ENCODE measurements around the gene VIL1.

Gene VIL1

DNA sequence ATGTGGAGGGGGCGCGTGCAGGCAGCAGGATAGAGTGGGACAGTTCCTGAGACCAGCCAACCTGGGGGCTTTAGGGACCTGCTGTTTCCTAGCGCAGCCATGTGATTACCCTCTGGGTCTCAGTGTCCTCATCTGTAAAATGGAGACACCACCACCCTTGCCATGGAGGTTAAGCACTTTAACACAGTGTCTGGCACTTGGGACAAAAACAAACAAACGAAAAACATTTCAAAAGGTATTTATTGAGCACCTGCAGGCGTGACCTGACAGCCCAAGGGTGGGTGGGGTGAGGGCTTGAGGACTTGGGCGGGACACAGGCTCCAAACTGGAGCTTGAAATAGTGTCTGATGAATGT, 23.9 kb upstream of the VIL1 start:
- no CpG with 5 or more reads among the region's 6 CpGs for WGBS (ENCODE audit: insufficient coverage, insufficient read length)
- H3K27ac ChIP-seq (ENCODE audit: low read length), result no peak overlapping the region
- H3K4me3 ChIP-seq (ENCODE audit: low read length), result no peak overlapping the region

DNA sequence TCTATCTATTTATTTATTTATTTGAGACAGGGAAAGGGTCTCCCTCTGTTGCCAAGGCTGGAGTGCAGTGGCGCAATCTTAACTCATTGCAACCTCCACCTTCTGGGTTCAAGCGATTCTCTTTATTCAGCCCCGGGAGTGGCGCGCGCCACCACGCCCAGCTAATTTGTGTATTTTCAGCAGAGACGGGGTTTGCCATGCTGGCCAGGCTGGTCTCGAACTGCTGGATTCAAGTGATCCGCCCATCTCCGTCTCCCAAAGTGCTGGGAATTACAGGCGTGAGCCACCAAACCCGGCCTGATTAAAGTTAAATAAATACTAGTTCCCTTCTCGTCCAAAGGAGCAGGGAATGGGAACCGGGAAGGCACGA, 23.5 kb upstream of the VIL1 start:
- H3K4me1 ChIP-seq (ENCODE audit: control insufficient read depth, insufficient read depth, low read length), result peaks cover 12% of the 10 kb centered on the region
- no peak for DNase-seq (ENCODE audit: low read depth, low spot score)
- H3K36me3 ChIP-seq (ENCODE audit: control insufficient read depth, insufficient read depth, low read length), result no peaks in the 10 kb centered on the region
- H3K27me3 ChIP-seq (ENCODE audit: control insufficient read depth, insufficient read depth, low read length), result peaks cover 27% of the 10 kb centered on the region
- no peak overlapping the region for H3K27ac ChIP-seq (ENCODE audit: low read length)
- peak overlapping the region; percentile 39; the same call in 1 of the 2 replicates for H3K4me3 ChIP-seq (ENCODE audit: low read length)
- no CpG with 5 or more reads among the region's 16 CpGs for WGBS (ENCODE audit: insufficient coverage, insufficient read length)
- no peaks in the 10 kb centered on the region for H3K9me3 ChIP-seq (ENCODE audit: control insufficient read depth, insufficient read depth, low read length)

More for the DNA sequence above, 23.9 kb upstream of the VIL1 start:
- DNase-seq (ENCODE audit: low read depth, low spot score), result no peak
- H3K9me3 ChIP-seq (ENCODE audit: control insufficient read depth, insufficient read depth, low read length), result no peaks in the 10 kb centered on the region
- peaks cover 27% of the 10 kb centered on the region for H3K27me3 ChIP-seq (ENCODE audit: control insufficient read depth, insufficient read depth, low read length)
- no peaks in the 10 kb centered on the region for H3K36me3 ChIP-seq (ENCODE audit: control insufficient read depth, insufficient read depth, low read length)
- H3K4me1 ChIP-seq (ENCODE audit: control insufficient read depth, insufficient read depth, low read length), result peaks cover 12% of the 10 kb centered on the region

DNA sequence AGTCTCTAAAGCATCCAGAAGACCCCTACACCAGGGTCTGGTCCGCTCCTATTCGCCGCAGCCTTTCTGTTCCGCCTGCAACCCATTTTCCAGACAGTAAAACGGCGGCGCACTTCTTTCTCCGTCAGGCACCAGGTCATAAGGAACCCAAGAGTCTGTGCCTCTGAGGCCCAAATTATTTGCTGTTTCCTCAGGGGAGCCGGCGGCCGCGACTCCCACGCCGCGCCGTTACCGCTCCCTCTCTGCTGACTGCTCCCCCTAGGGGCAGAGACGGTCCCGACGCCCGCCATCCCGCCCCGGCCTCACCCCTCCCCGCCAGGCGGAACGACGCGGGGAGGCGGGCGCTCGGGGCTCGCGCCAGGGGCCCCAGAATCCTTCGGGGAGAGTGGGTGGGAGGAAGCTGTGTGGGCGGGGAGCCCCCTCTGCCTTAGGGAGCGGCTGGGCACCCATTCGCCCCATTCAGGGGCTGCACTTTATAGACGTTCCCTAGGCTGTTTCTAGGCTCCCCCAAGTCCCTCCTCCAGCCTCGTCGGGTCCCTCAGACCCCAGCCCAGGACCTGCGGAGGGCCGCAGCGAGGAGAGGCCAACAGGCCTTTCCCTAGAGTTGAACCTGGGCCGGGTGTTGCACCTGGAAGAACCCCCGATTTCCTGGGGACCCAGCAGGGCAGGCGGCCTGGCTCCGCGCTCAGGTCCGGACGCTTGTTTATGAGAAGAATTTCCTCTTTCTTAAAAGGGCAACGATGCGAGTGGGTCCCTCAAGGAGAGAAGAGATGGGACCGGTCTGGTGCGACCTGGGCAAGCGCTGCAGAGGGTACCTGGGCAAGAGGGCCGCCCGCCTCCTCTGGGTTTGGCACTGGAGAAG, 22.9 kb upstream of the VIL1 start:
- DNase-seq (ENCODE audit: low read depth, low spot score), result no peak
- Histone ChIP-seq H3K36me3 (ENCODE audit: control insufficient read depth, insufficient read depth, low read length) (no peaks in the 10 kb centered on the region), H3K27ac (ENCODE audit: low read length) (no peak overlapping the region), H3K4me1 (ENCODE audit: control insufficient read depth, insufficient read depth, low read length) (peaks cover 13% of the 10 kb centered on the region), H3K4me3 (ENCODE audit: low read length) (peak overlapping the region; percentile 88; the same call in 1 of the 2 replicates), H3K27me3 (ENCODE audit: control insufficient read depth, insufficient read depth, low read length) (peaks cover 27% of the 10 kb centered on the region), H3K9me3 (ENCODE audit: control insufficient read depth, insufficient read depth, low read length) (no peaks in the 10 kb centered on the region)
- no CpG with 5 or more reads among the region's 57 CpGs for WGBS (ENCODE audit: insufficient coverage, insufficient read length)

DNA sequence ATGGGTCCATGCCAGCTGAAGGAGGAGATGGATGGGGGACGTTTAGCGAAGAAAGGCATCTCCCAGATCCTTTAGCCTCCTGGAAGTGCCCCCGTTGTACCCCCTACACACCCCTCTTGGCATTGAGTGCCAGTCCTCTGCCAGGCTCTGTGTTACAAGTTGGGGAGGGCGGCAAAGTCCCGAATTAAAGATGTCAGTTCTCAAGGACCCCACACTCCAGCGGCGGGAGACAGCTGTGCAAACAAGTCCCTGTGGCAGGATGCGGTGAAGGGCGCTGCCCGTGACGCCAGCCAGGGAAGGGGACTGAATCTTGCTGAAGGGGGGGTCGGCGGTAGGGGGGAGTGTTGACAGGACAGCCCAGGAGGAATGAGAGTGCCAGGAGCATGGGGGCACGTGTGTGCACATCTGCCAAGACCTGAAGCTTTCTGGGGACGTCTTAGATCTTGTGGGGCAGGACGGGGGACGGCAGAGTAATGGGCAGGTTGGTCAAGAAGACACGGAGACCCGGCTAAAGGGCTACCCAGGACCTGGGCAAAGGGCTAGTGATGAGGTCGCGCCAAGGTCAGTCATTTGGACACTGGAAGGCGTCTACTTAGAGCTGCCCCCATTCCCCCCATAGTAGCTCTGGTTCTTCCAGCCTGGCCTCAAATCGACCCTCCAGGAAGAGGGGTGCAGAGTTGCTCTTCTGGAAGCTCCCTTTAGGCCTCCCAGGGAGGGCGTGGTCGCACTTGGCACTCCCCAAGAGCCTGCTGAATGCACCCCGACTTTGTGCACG, 22.0 kb upstream of the VIL1 start:
- peak overlapping the region; percentile 88; the same call in 1 of the 2 replicates for H3K4me3 ChIP-seq (ENCODE audit: low read length)
- no peaks in the 10 kb centered on the region for H3K9me3 ChIP-seq (ENCODE audit: control insufficient read depth, insufficient read depth, low read length)
- H3K27me3 ChIP-seq (ENCODE audit: control insufficient read depth, insufficient read depth, low read length), result peaks cover 27% of the 10 kb centered on the region
- H3K36me3 ChIP-seq (ENCODE audit: control insufficient read depth, insufficient read depth, low read length), result no peaks in the 10 kb centered on the region
- H3K4me1 ChIP-seq (ENCODE audit: control insufficient read depth, insufficient read depth, low read length), result peaks cover 13% of the 10 kb centered on the region
- no CpG with 5 or more reads among the region's 27 CpGs for WGBS (ENCODE audit: insufficient coverage, insufficient read length)
- H3K27ac ChIP-seq (ENCODE audit: low read length), result no peak overlapping the region
- DNase-seq (ENCODE audit: low read depth, low spot score), result no peak

DNA sequence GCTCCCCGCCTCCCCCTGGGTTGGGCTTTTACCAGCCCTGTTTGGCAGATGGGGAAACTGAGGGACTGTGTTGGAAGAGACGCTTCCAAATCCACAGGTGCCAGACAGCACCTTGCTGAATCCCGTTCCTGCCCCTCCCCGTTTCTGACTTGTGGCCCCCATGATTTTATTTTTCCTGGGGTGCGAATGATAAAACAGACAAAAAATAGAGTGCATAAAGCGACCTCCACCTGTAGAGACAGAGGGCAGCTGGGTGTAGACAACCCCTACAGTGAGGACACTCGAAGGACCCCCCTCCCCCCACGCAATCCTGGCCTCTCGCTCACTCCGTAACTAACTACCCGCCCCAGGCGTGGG, 21.5 kb upstream of the VIL1 start:
- Histone ChIP-seq H3K4me3 (ENCODE audit: low read length) (peak overlapping the region; percentile 88; the same call in 1 of the 2 replicates), H3K27ac (ENCODE audit: low read length) (no peak overlapping the region), H3K36me3 (ENCODE audit: control insufficient read depth, insufficient read depth, low read length) (peaks cover 4% of the 10 kb centered on the region; the same call in 1 of the 2 replicates), H3K27me3 (ENCODE audit: control insufficient read depth, insufficient read depth, low read length) (peaks cover 27% of the 10 kb centered on the region), H3K9me3 (ENCODE audit: control insufficient read depth, insufficient read depth, low read length) (no peaks in the 10 kb centered on the region), H3K4me1 (ENCODE audit: control insufficient read depth, insufficient read depth, low read length) (peaks cover 13% of the 10 kb centered on the region)
- WGBS (ENCODE audit: insufficient coverage, insufficient read length), result no CpG with 5 or more reads among the region's 12 CpGs
- DNase-seq (ENCODE audit: low read depth, low spot score), result no peak

DNA sequence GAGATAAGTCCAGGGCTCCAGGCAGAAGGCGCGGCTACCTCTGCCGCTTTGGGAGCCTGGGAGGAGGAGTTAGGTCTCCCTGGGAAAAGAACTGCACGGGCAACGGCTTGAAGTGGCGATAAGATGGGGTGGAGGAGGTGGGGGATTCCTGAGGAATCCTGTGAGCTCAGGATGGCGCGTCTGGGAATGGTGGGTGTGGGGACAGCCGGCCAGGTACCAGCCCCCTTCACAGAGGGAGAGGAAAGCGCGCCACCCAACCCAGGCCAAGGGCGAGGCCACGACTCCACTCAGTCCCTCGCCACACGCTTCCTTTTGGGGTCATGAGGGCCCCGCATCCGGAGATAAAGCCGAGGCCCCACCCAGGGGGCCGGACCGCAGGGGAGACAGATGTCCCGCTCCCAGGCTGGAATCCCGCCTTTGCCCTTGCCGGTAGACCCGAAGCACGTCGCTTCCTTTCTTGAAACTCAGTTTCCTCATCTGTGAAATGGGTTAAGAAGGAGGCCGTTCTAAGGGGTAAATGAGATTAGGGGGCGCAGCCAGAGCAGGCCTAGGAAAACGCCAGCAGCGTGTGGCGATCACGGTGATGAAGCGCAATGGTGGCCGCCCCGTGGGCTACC, 21.0 kb upstream of the VIL1 start:
- Histone ChIP-seq H3K9me3 (ENCODE audit: control insufficient read depth, insufficient read depth, low read length) (no peaks in the 10 kb centered on the region), H3K36me3 (ENCODE audit: control insufficient read depth, insufficient read depth, low read length) (peaks cover 7% of the 10 kb centered on the region; the same call in 1 of the 2 replicates), H3K4me1 (ENCODE audit: control insufficient read depth, insufficient read depth, low read length) (peaks cover 13% of the 10 kb centered on the region), H3K27ac (ENCODE audit: low read length) (no peak overlapping the region), H3K4me3 (ENCODE audit: low read length) (peak overlapping the region; percentile 42; the same call in 1 of the 2 replicates), H3K27me3 (ENCODE audit: control insufficient read depth, insufficient read depth, low read length) (peaks cover 27% of the 10 kb centered on the region)
- no CpG with 5 or more reads among the region's 35 CpGs for WGBS (ENCODE audit: insufficient coverage, insufficient read length)
- no peak for DNase-seq (ENCODE audit: low read depth, low spot score)

DNA sequence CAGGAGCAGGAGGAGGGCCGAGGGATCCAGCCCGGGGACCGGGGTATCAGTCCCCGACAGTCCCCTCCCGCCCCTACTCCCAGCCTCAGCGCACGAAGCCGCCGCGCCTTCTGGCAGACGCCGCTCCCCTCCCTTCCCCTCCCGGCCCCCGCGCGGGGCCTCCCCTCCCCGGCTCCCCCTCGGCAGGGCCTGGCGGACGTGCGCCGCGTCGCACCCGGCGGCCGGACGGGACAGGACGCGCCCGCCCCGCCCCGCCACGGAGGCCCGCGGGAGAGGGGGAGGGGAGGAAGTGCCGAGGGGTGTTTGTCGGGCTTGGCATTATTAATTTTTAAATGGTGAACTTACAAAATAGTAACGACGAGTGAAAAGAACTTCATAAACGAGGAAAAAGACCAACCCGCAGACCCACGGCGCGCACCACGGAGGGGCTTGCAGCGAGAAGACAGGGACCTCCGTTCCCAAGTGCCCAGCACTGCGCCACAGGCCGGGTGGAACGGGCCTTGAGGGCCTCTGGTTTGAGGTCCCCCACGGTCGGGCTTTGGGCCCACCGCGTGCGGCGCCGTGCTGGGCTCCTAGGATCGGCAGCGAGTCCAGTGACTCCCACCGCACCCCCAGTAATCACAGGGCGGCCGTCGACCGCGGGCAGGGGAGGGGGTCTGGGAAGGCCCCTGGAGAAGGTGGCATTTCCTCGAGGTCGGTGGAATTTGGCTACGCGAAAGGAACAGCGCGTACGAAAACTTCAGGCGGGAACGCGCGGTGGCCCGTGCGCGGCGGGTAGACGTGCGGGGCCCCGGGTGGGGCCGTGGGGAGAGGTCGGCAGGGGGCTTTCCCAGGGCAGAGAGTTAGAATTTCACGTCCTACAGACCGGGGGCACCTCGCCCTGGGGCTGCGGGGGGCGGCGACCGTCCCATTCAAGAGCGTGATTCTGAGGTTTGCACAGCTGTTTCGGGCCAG, 20.2 kb upstream of the VIL1 start:
- Histone ChIP-seq H3K36me3 (ENCODE audit: control insufficient read depth, insufficient read depth, low read length) (peaks cover 7% of the 10 kb centered on the region; the same call in 1 of the 2 replicates), H3K27me3 (ENCODE audit: control insufficient read depth, insufficient read depth, low read length) (peaks cover 27% of the 10 kb centered on the region), H3K4me3 (ENCODE audit: low read length) (peak overlapping the region; percentile 42; the same call in 1 of the 2 replicates), H3K27ac (ENCODE audit: low read length) (no peak overlapping the region), H3K4me1 (ENCODE audit: control insufficient read depth, insufficient read depth, low read length) (peaks cover 11% of the 10 kb centered on the region), H3K9me3 (ENCODE audit: control insufficient read depth, insufficient read depth, low read length) (no peaks in the 10 kb centered on the region)
- no peak for DNase-seq (ENCODE audit: low read depth, low spot score)
- WGBS (ENCODE audit: insufficient coverage, insufficient read length), result no CpG with 5 or more reads among the region's 95 CpGs

DNA sequence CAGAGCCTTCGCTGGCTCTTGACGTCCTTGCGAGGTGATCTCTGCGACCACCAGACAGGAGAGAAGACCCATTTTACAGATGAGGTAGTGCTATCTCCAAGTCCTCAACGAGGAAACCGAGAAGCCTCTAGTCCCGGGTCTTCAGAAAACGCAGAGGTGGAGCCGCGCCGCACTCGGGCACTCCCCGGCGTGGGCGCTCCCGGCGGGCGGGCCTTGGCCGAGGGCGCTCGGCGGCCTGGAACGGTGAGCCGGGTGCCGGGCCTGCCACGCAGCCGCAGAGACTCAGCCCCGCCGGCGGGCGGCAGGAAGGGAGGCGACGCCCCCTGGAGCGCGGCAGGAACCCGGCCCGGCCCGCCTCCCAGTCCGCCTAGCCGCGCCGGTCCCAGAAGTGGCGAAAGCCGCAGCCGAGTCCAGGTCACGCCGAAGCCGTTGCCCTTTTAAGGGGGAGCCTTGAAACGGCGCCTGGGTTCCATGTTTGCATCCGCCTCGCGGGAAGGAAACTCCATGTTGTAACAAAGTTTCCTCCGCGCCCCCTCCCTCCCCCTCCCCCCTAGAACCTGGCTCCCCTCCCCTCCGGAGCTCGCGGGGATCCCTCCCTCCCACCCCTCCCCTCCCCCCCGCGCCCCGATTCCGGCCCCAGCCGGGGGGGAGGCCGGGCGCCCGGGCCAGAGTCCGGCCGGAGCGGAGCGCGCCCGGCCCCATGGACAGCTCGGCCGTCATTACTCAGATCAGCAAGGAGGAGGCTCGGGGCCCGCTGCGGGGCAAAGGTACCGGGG, 19.3 kb upstream of the VIL1 start, which contains the start of gene CTDSP1:
TSS of gene CTDSP1 (plus strand) at position 478 of the 776 bp plus-strand sequence. CDS start at position 701, 223 bp downstream.
- peaks cover 11% of the 10 kb centered on the region for H3K36me3 ChIP-seq (ENCODE audit: control insufficient read depth, insufficient read depth, low read length)
- no peak within 1 kb of the TSS for H3K27ac ChIP-seq (ENCODE audit: low read length)
- peaks cover 27% of the 10 kb centered on the region for H3K27me3 ChIP-seq (ENCODE audit: control insufficient read depth, insufficient read depth, low read length)
- peak within 1 kb of the TSS; percentile 42; the same call in 1 of the 2 replicates for H3K4me3 ChIP-seq (ENCODE audit: low read length)
- DNase-seq (ENCODE audit: low read depth, low spot score), result peak; percentile 91
- H3K4me1 ChIP-seq (ENCODE audit: control insufficient read depth, insufficient read depth, low read length), result peaks cover 12% of the 10 kb centered on the region
- WGBS (ENCODE audit: insufficient coverage, insufficient read length), result no CpG with 5 or more reads among the region's 78 CpGs
- H3K9me3 ChIP-seq (ENCODE audit: control insufficient read depth, insufficient read depth, low read length), result no peaks in the 10 kb centered on the region

Measured in iPS DF 6.9 (cell line).